ENCODE results near the gene DOCK6. TPM values are rescaled to one million over a fixed set of nuclear protein-coding genes. Genes with fewer than 3 reads are reported as not detected.

Gene DOCK6
- total and polyA plus RNA-seq, 12 donors, result 27.6 to 73.3 (median 40.2) TPM

GRCh38 chr19:11197291-11198174, 64.8 kb downstream of the DOCK6 start, which contains the start of gene KANK2:
KANK2 (minus strand) TSS chr19:11197545; CDS start chr19:11194511, 3,034 bp downstream.
- H3K27me3 ChIP-seq, result peaks cover 0 to 7% (median 0%) of the 10 kb centered on the region in 7 donors
- 1% methylated on average over 43 to 78 of the region's 78 CpGs for WGBS, 2 donors
- peak in 3 of 9 donors; percentile 31 to 34 (median 32) for TF ChIP-seq CTCF (IDR thresholded peaks at IDR 0.05)
- intact Hi-C loops (cut with DNase I), result loop anchor here in 6 of 10 donors (2.0 to 5.0 kb wide), 4 partner anchors 40 to 61 kb away; partner anchors contain the start of gene SPC24 (in 3 of the 6)
- H3K36me3 ChIP-seq, result peaks cover 7 to 72% (median 25%) of the 10 kb centered on the region in 9 donors
- peak within 1 kb of the TSS; percentile 57 to 88 (median 66) for H3K4me3 ChIP-seq
- H3K4me1 ChIP-seq, result peaks cover 16 to 64% (median 49%) of the 10 kb centered on the region in 9 donors
- peak within 1 kb of the TSS; percentile 82 to 98 (median 90) for H3K27ac ChIP-seq
- ATAC-seq (peak; percentile 78 to 93 (median 86)), DNase-seq (peak; percentile 82 to 91)
- H3K9me3 ChIP-seq, result no peaks in the 10 kb centered on the region

GRCh38 chr19:11196406-11197287, 65.7 kb downstream of the DOCK6 start:
- intact Hi-C loops (cut with DNase I), result loop anchor here in 6 of 10 donors (2.0 to 5.0 kb wide), 4 partner anchors 39 to 60 kb away; partner anchors contain the start of gene SPC24 (in 3 of the 6)
- peak overlapping the region; percentile 82 to 98 (median 90) for H3K27ac ChIP-seq
- peak; percentile 37 to 67 for DNase-seq
- peaks cover 0 to 7% (median 0%) of the 10 kb centered on the region in 7 donors for H3K27me3 ChIP-seq
- H3K4me1 ChIP-seq, result peaks cover 16 to 69% (median 58%) of the 10 kb centered on the region in 9 donors
- no peaks in the 10 kb centered on the region for H3K9me3 ChIP-seq
- H3K36me3 ChIP-seq, result peaks cover 7 to 72% (median 32%) of the 10 kb centered on the region in 9 donors
- H3K4me3 ChIP-seq, result peak overlapping the region; percentile 57 to 88 (median 66)
- peak; percentile 34 to 61 (median 45) for ATAC-seq
- no peak for TF ChIP-seq CTCF (IDR thresholded peaks at IDR 0.05)
- WGBS, 2 donors, result 6 to 9% methylated on average over 46 to 47 of the region's 47 CpGs

GRCh38 chr19:11195681-11196080, 66.6 kb downstream of the DOCK6 start:
- no peak for ATAC-seq
- Histone ChIP-seq H3K27ac (peak overlapping the region in 9 of 10 donors; percentile 80 to 98 (median 91)), H3K27me3 (peaks cover 0 to 7% (median 0%) of the 10 kb centered on the region in 7 donors), H3K4me1 (peaks cover 20 to 79% (median 68%) of the 10 kb centered on the region in 9 donors), H3K4me3 (peak overlapping the region in 9 of 10 donors; percentile 57 to 88 (median 68)), H3K9me3 (no peaks in the 10 kb centered on the region), H3K36me3 (peaks cover 7 to 72% (median 40%) of the 10 kb centered on the region in 9 donors)
- 37 to 42% methylated on average over 12 of the region's 12 CpGs for WGBS, 2 donors
- DNase-seq, result no peak
- TF ChIP-seq CTCF (IDR thresholded peaks at IDR 0.05), result no peak
- intact Hi-C loops (cut with DNase I), result loop anchor here in 6 of 10 donors (2.0 to 5.0 kb wide), 4 partner anchors 38 to 59 kb away; partner anchors contain the start of gene SPC24 (in 3 of the 6)
